Activated CD8-positive, alpha-beta memory T cell treated with anti-CD3 and anti-CD28 coated beads for 4 hours (primary cell): ENCODE data around the gene RASGRP2.

Experiments used
- DNase-seq, 2 donors: peaks; one replicate each; pipeline ENCODE4 v3.0.0-alpha.2; 2020; ENCODE audit warnings: low read depth in 2 of 2

RASGRP2 gene

GRCh38 chr11:64742087-64742888 lies 1.7 kb downstream of the RASGRP2 start:
- DNase-seq = no peak

GRCh38 chr11:64741375-64742086 lies 2.4 kb downstream of the RASGRP2 start:
- no peak for DNase-seq

- DNase-seq = no peak
These were observed 4.1 kb downstream of the RASGRP2 start for GRCh38 chr11:64739871-64740270.

- no peak for DNase-seq
These were observed 7.3 kb downstream of the RASGRP2 start for GRCh38 chr11:64736654-64737053.

GRCh38 chr11:64735725-64736259 lies 8.2 kb downstream of the RASGRP2 start:
- no peak for DNase-seq

GRCh38 chr11:64734811-64735724 lies 8.9 kb downstream of the RASGRP2 start:
- DNase-seq = no peak

GRCh38 chr11:64731601-64732000 lies 12.3 kb downstream of the RASGRP2 start:
- DNase-seq = no peak

- no peak for DNase-seq
These were observed 14.0 kb downstream of the RASGRP2 start for GRCh38 chr11:64729851-64730382.

GRCh38 chr11:64728757-64729365 lies 15.1 kb downstream of the RASGRP2 start:
- DNase-seq = no peak

- DNase-seq = no peak
These were observed 16.9 kb downstream of the RASGRP2 start for GRCh38 chr11:64726867-64727530.

GRCh38 chr11:64726211-64726641 lies 17.7 kb downstream of the RASGRP2 start:
- DNase-seq = no peak

- no peak for DNase-seq
These were observed 18.9 kb downstream of the RASGRP2 start for GRCh38 chr11:64724863-64725532.

- DNase-seq = no peak
These were observed 19.8 kb downstream of the RASGRP2 start for GRCh38 chr11:64723907-64724862.

GRCh38 chr11:64723117-64723906 lies 20.6 kb downstream of the RASGRP2 start, which contains the start of gene NRXN2:
Gene NRXN2, minus strand, starts transcription at chr11:64723197. Its CDS starts 9,498 bp downstream, at chr11:64713699.
- DNase-seq = peak; percentile 71 to 74

- no peak for DNase-seq
These were observed 21.5 kb downstream of the RASGRP2 start for GRCh38 chr11:64722141-64723065.

- DNase-seq = no peak
These were observed 22.6 kb downstream of the RASGRP2 start for GRCh38 chr11:64721359-64721699.
